Uterine smooth muscle cell (primary cell): ENCODE data around the gene MTUS2. TPM values are rescaled to one million over a fixed set of nuclear protein-coding genes. Genes with fewer than 3 reads are reported as not detected.

Source experiments
- total RNA-seq: library from RNA; depleted of rRNA; stranded (reverse); fragments of >200 nt; gene quantifications from 2 replicates; pipeline ENCODE4 v1.2.3, GENCODE V29; 2014

MTUS2 gene
- 0.11 and 0.12 TPM in 2 replicates for total RNA-seq

GRCh38 chr13:28820099-28821051 lies at the start of gene MTUS2:
Gene MTUS2 (plus strand): TSS chr13:28820339.

Other genes starting within 250 kb of the MTUS2 start
- gene POMP, start 161.2 kb upstream of the MTUS2 start, total RNA-seq: 90.0 and 137 TPM in 2 replicates
- gene SLC46A3, start 101.4 kb upstream of the MTUS2 start, total RNA-seq: 1.5 and 5.0 TPM in 2 replicates